ENCODE results near the gene RHCE.
"Not testable (repeated sequence)": the region's sequence is repeated elsewhere in the genome, so short reads cannot be mapped to it uniquely, and the experiment has no call there.

Gene RHCE

GRCh38 chr1:25460020-25460419 lies 39.4 kb upstream of the RHCE start:
- FAIRE-seq (no peak), DNase-seq (ENCODE audit: insufficient read length, low spot score) (no peak)
- no peak for TF ChIP-seq CTCF (IDR thresholded peaks at IDR 0.05; ENCODE audit: insufficient read depth, missing control alignments)

GRCh38 chr1:25458541-25459298 lies 38.1 kb upstream of the RHCE start:
- no peak for FAIRE-seq

GRCh38 chr1:25456502-25456901 lies 35.9 kb upstream of the RHCE start:
- DNase-seq (ENCODE audit: insufficient read length, low spot score) (no peak), FAIRE-seq (no peak)

More at GRCh38 chr1:25458541-25459298, 38.1 kb upstream of the RHCE start:
- TF ChIP-seq CTCF (IDR thresholded peaks at IDR 0.05; ENCODE audit: insufficient read depth, missing control alignments), result no peak
- DNase-seq (ENCODE audit: insufficient read length, low spot score), result no peak

GRCh38 chr1:25451908-25452307 lies 31.3 kb upstream of the RHCE start:
- DNase-seq (ENCODE audit: insufficient read length, low spot score) (no peak), FAIRE-seq (no peak)
- TF ChIP-seq CTCF (IDR thresholded peaks at IDR 0.05; ENCODE audit: insufficient read depth, missing control alignments), result no peak

More at GRCh38 chr1:25456502-25456901, 35.9 kb upstream of the RHCE start:
- no peak for TF ChIP-seq CTCF (IDR thresholded peaks at IDR 0.05; ENCODE audit: insufficient read depth, missing control alignments)

- no peak for FAIRE-seq
- no peak for DNase-seq (ENCODE audit: insufficient read length, low spot score)
- TF ChIP-seq CTCF (IDR thresholded peaks at IDR 0.05; ENCODE audit: insufficient read depth, missing control alignments), result no peak
Observed at GRCh38 chr1:25450891-25451290, 30.3 kb upstream of the RHCE start.

GRCh38 chr1:25447547-25447946 lies 26.9 kb upstream of the RHCE start:
- FAIRE-seq (no peak), DNase-seq (ENCODE audit: insufficient read length, low spot score) (no peak)
- no peak for TF ChIP-seq CTCF (IDR thresholded peaks at IDR 0.05; ENCODE audit: insufficient read depth, missing control alignments)

- FAIRE-seq (no peak), DNase-seq (ENCODE audit: insufficient read length, low spot score) (no peak)
- no peak for TF ChIP-seq CTCF (IDR thresholded peaks at IDR 0.05; ENCODE audit: insufficient read depth, missing control alignments)
Observed at GRCh38 chr1:25445993-25446538, 25.4 kb upstream of the RHCE start.

- FAIRE-seq; DNase-seq (ENCODE audit: insufficient read length, low spot score): not testable (repeated sequence)
Observed at GRCh38 chr1:25444604-25445003, 24.0 kb upstream of the RHCE start.

Data from D721Med (cell line).